ENCODE results near the gene KCNA2. TPM values are rescaled to one million over a fixed set of nuclear protein-coding genes. Genes with fewer than 3 reads are reported as not detected.

Gene KCNA2
- total RNA-seq, 1 donor from 2014 or later, result not detected

- DNase-seq (ENCODE audit: low read depth), result no peak
- no peak for TF ChIP-seq CTCF (conservative IDR thresholded peaks at IDR 0.05; ENCODE audit: low read depth, low read length)
- H3K4me3 ChIP-seq (ENCODE audit: low read depth, low read length), result no peak overlapping the region
These were observed 37.8 kb upstream of the KCNA2 start for GRCh38 chr1:110643879-110644472.

GRCh38 chr1:110639724-110640386 is 33.7 kb upstream of the KCNA2 start:
- TF ChIP-seq CTCF (conservative IDR thresholded peaks at IDR 0.05; ENCODE audit: low read depth, low read length), result no peak
- H3K4me3 ChIP-seq (ENCODE audit: low read depth, low read length), result no peak overlapping the region
- DNase-seq (ENCODE audit: low read depth), result no peak

- no peak for TF ChIP-seq CTCF (conservative IDR thresholded peaks at IDR 0.05; ENCODE audit: low read depth, low read length)
- H3K4me3 ChIP-seq (ENCODE audit: low read depth, low read length), result no peak overlapping the region
- DNase-seq (ENCODE audit: low read depth), result no peak
These were observed 32.4 kb upstream of the KCNA2 start for GRCh38 chr1:110638556-110638955.

GRCh38 chr1:110638058-110638457 is 31.9 kb upstream of the KCNA2 start:
- TF ChIP-seq CTCF (conservative IDR thresholded peaks at IDR 0.05; ENCODE audit: low read depth, low read length), result no peak
- no peak for DNase-seq (ENCODE audit: low read depth)
- H3K4me3 ChIP-seq (ENCODE audit: low read depth, low read length), result no peak overlapping the region

GRCh38 chr1:110637475-110637874 is 31.3 kb upstream of the KCNA2 start:
- no peak overlapping the region for H3K4me3 ChIP-seq (ENCODE audit: low read depth, low read length)
- TF ChIP-seq CTCF (conservative IDR thresholded peaks at IDR 0.05; ENCODE audit: low read depth, low read length), result no peak
- DNase-seq (ENCODE audit: low read depth), result no peak

- no peak for DNase-seq (ENCODE audit: low read depth)
- H3K4me3 ChIP-seq (ENCODE audit: low read depth, low read length), result no peak overlapping the region
- no peak for TF ChIP-seq CTCF (conservative IDR thresholded peaks at IDR 0.05; ENCODE audit: low read depth, low read length)
These were observed 30.2 kb upstream of the KCNA2 start for GRCh38 chr1:110636149-110636935.

Measured in epithelial cell of proximal tubule (primary cell).